K562 (cell line): ENCODE results near the gene GHR.

Experiments used
- CHCHD3 ChIP-seq: fragments of 250-450 bp; sonication (Bioruptor Pico); IDR thresholded peaks from 2 replicates; pipeline ENCODE4 v2.1.2; 2022; ENCODE audit warnings: mild to moderate bottlenecking
- EHMT2 ChIP-seq: fragments of 450-650 bp; IDR thresholded peaks from 2 replicates; pipeline ENCODE4 v1.6.1; 2018; ENCODE audit warnings: antibody characterized with exemption
- IRF2 ChIP-seq: sonication (generic); formaldehyde crosslinking; IDR thresholded peaks from 2 replicates; pipeline ENCODE4 v1.8.1; 2022; ENCODE audit warnings: mild to moderate bottlenecking, missing genetic modification reagents
- MED1 ChIP-seq: sonication (generic); formaldehyde crosslinking; IDR thresholded peaks from 2 replicates; pipeline ENCODE4 v1.8.1; 2023; ENCODE audit warnings: missing genetic modification reagents, borderline replicate concordance
- ZNF143 ChIP-seq: sonication (generic); formaldehyde crosslinking; IDR thresholded peaks from 2 replicates; pipeline ENCODE4 v1.9.0; 2022; ENCODE audit warnings: mild to moderate bottlenecking, missing genetic modification reagents

DNA sequence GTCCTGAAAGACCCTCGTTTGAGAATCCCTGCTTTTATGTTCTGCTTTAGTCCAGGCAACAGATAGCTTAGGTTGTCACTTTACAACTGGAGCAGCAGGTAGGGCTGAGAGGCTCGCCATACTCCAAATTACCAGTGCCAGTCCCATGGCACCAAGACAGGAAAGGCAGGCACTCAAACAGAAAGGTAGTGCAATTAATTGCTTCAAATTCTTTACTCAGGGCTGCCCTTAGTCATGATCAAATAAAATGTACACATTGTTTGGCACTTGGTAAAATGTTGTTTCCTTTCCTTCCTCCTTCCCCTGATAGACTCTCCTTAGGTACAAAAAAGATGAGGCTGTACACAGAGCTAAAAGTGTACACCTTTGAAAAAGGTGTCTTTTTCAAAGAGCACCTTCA is 217.6 kb downstream of the GHR start:
- TF ChIP-seq ZNF143 (no peak), IRF2 (no peak), EHMT2 (no peak), CHCHD3 (CRISPR knock-in tag) (no peak), MED1 (CRISPR knock-in tag) (no peak)
